OCI-LY1 (cell line): ENCODE results near the gene ZBTB1.

Source experiments
- H2AFZ ChIP-seq: fragments of 200-600 bp; sonication (generic), shearing (Covaris generic); 2 replicates; pipeline ENCODE4 v1.6.0; 2014; ENCODE audit warnings: antibody characterized with exemption, mild to moderate bottlenecking, low read length
- H3F3A ChIP-seq: fragments of 200-600 bp; sonication (generic), shearing (Covaris generic); 2 replicates; pipeline ENCODE4 v1.6.0; 2014; ENCODE audit warnings: mild to moderate bottlenecking, antibody characterized with exemption, low read length, moderate library complexity; ENCODE audit not compliant: insufficient read depth
- H3K27ac ChIP-seq: fragments of 200-600 bp; sonication (generic); 2 replicates; pipeline ENCODE4 v1.5.1; 2014; ENCODE audit warnings: low read length, mixed run types, mild to moderate bottlenecking, low read depth; ENCODE audit not compliant: poor library complexity, severe bottlenecking
- H3K27me3 ChIP-seq: fragments of 200-600 bp; sonication (generic); 2 replicates; pipeline ENCODE4 v1.6.0; 2014; ENCODE audit warnings: antibody characterized with exemption, mild to moderate bottlenecking, low read length, moderate library complexity; ENCODE audit not compliant: insufficient read depth
- H3K36me3 ChIP-seq: fragments of 200-600 bp; sonication (generic); 2 replicates; pipeline ENCODE4 v1.6.1; 2014; ENCODE audit warnings: mild to moderate bottlenecking, antibody characterized with exemption, low read length, moderate library complexity, mixed read lengths; ENCODE audit not compliant: insufficient read depth
- H3K4me1 ChIP-seq: fragments of 200-600 bp; sonication (generic); 2 replicates; pipeline ENCODE4 v1.5.1; 2014; ENCODE audit warnings: mild to moderate bottlenecking, low read length, moderate library complexity; ENCODE audit not compliant: insufficient read depth, severe bottlenecking
- H3K4me2 ChIP-seq: fragments of 200-600 bp; sonication (generic), shearing (Covaris generic); 2 replicates; pipeline ENCODE4 v1.6.1; 2014; ENCODE audit warnings: low read length
- H3K4me3 ChIP-seq: fragments of 200-600 bp; sonication (generic); 2 replicates; pipeline ENCODE4 v1.5.1; 2014; ENCODE audit warnings: low read length, low read depth, mild to moderate bottlenecking, mixed read lengths; ENCODE audit not compliant: poor library complexity, severe bottlenecking
- H3K79me2 ChIP-seq: fragments of 200-600 bp; shearing (Covaris generic); 2 replicates; pipeline ENCODE4 v1.6.1; 2016; ENCODE audit warnings: mixed run types, low read length, mixed read lengths; ENCODE audit not compliant: insufficient read depth
- H3K9ac ChIP-seq: fragments of 200-600 bp; sonication (generic), shearing (Covaris generic); 2 replicates; pipeline ENCODE4 v1.6.1; 2014; ENCODE audit warnings: mild to moderate bottlenecking, low read length, mixed read lengths
- H3K9me2 ChIP-seq: fragments of 200-600 bp; sonication (generic), shearing (Covaris generic); 2 replicates; pipeline ENCODE4 v1.6.1; 2014; ENCODE audit warnings: low read depth, mild to moderate bottlenecking, low read length, mixed read lengths
- H3K9me3 ChIP-seq: fragments of 200-600 bp; shearing (Covaris generic); 2 replicates; pipeline ENCODE4 v1.6.1; 2014; ENCODE audit warnings: low read length, mixed read lengths
- H4K20me1 ChIP-seq: fragments of 200-600 bp; sonication (generic), shearing (Covaris generic); 2 replicates; pipeline ENCODE4 v1.6.0; 2016; ENCODE audit warnings: mild to moderate bottlenecking, low read length; ENCODE audit not compliant: insufficient read depth
- EZH2 ChIP-seq: fragments of 200-600 bp; sonication (generic), shearing (Covaris generic); IDR thresholded peaks from 2 replicates; pipeline ENCODE4 v1.8.0; 2017; ENCODE audit warnings: borderline replicate concordance, mixed run types, mild to moderate bottlenecking, antibody characterized with exemption, low read length, moderate library complexity, mixed read lengths
- TF ChIP-seq, protein P1 (sequence below): fragments of 200-600 bp; sonication (generic), shearing (Covaris generic); IDR thresholded peaks from 2 replicates; pipeline ENCODE4 v1.5.1; 2017; ENCODE audit warnings: mild to moderate bottlenecking, antibody characterized with exemption, low read length, moderate library complexity, mixed read lengths

The ZBTB1 gene

DNA sequence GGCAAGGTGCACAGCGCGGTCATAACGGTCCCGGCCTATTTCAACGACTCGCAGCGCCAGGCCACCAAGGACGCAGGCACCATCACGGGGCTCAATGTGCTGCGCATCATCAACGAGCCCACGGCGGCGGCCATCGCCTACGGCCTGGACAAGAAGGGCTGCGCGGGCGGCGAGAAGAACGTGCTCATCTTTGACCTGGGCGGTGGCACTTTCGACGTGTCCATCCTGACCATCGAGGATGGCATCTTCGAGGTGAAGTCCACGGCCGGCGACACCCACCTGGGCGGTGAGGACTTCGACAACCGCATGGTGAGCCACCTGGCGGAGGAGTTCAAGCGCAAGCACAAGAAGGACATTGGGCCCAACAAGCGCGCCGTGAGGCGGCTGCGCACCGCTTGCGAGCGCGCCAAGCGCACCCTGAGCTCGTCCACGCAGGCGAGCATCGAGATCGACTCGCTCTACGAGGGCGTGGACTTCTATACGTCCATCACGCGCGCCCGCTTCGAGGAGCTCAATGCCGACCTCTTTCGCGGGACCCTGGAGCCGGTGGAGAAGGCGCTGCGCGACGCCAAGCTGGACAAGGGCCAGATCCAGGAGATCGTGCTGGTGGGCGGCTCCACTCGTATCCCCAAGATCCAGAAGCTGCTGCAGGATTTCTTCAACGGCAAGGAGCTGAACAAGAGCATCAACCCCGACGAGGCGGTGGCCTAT lies 36.8 kb downstream of the ZBTB1 start:
- Histone ChIP-seq H3K36me3 (no peaks in the 10 kb centered on the region), H3F3A (no peaks in the 10 kb centered on the region), H3K4me1 (peaks cover 11% of the 10 kb centered on the region), H3K9me2 (no peaks in the 10 kb centered on the region), H2AFZ (no peak overlapping the region), H4K20me1 (no peaks in the 10 kb centered on the region), H3K27me3 (no peaks in the 10 kb centered on the region), H3K79me2 (no peaks in the 10 kb centered on the region), H3K4me2 (no peak overlapping the region), H3K4me3 (no peak overlapping the region), H3K27ac (no peak overlapping the region), H3K9me3 (peaks cover 5% of the 10 kb centered on the region; the same call in 1 of the 2 replicates), H3K9ac (no peak overlapping the region)
- TF ChIP-seq, protein P1, sequence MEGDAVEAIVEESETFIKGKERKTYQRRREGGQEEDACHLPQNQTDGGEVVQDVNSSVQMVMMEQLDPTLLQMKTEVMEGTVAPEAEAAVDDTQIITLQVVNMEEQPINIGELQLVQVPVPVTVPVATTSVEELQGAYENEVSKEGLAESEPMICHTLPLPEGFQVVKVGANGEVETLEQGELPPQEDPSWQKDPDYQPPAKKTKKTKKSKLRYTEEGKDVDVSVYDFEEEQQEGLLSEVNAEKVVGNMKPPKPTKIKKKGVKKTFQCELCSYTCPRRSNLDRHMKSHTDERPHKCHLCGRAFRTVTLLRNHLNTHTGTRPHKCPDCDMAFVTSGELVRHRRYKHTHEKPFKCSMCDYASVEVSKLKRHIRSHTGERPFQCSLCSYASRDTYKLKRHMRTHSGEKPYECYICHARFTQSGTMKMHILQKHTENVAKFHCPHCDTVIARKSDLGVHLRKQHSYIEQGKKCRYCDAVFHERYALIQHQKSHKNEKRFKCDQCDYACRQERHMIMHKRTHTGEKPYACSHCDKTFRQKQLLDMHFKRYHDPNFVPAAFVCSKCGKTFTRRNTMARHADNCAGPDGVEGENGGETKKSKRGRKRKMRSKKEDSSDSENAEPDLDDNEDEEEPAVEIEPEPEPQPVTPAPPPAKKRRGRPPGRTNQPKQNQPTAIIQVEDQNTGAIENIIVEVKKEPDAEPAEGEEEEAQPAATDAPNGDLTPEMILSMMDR = no peak
- TF ChIP-seq EZH2 = no peak

- H3K9ac ChIP-seq = no peak overlapping the region
- no peak overlapping the region for H2AFZ ChIP-seq
Measured at GRCh38 chr14:64541972-64542835, 37.6 kb downstream of the ZBTB1 start.

GRCh38 chr14:64542836-64543201 lies 38.2 kb downstream of the ZBTB1 start:
- TF ChIP-seq, protein P1 = no peak
- no peak for TF ChIP-seq EZH2
- H3F3A ChIP-seq = no peaks in the 10 kb centered on the region
- H3K9ac ChIP-seq = no peak overlapping the region
- no peaks in the 10 kb centered on the region for H3K27me3 ChIP-seq
- no peaks in the 10 kb centered on the region for H3K36me3 ChIP-seq
- no peak overlapping the region for H3K27ac ChIP-seq
- H3K9me2 ChIP-seq = no peaks in the 10 kb centered on the region
- no peak overlapping the region for H3K4me2 ChIP-seq
- H4K20me1 ChIP-seq = no peaks in the 10 kb centered on the region
- H3K9me3 ChIP-seq = peaks cover 5% of the 10 kb centered on the region; the same call in 1 of the 2 replicates
- H2AFZ ChIP-seq = no peak overlapping the region
- H3K79me2 ChIP-seq = no peaks in the 10 kb centered on the region
- no peak overlapping the region for H3K4me3 ChIP-seq
- H3K4me1 ChIP-seq = peaks cover 11% of the 10 kb centered on the region

More at GRCh38 chr14:64541972-64542835, 37.6 kb downstream of the ZBTB1 start:
- H3K4me3 ChIP-seq = no peak overlapping the region
- TF ChIP-seq EZH2 = no peak
- TF ChIP-seq, protein P1 = no peak
- H3K9me3 ChIP-seq = peaks cover 5% of the 10 kb centered on the region; the same call in 1 of the 2 replicates
- H3F3A ChIP-seq = no peaks in the 10 kb centered on the region
- no peaks in the 10 kb centered on the region for H4K20me1 ChIP-seq
- H3K27ac ChIP-seq = no peak overlapping the region
- H3K79me2 ChIP-seq = no peaks in the 10 kb centered on the region
- H3K27me3 ChIP-seq = no peaks in the 10 kb centered on the region
- H3K9me2 ChIP-seq = no peaks in the 10 kb centered on the region
- no peak overlapping the region for H3K4me2 ChIP-seq
- H3K4me1 ChIP-seq = peaks cover 11% of the 10 kb centered on the region
- no peaks in the 10 kb centered on the region for H3K36me3 ChIP-seq
